GM12878 (cell line): ENCODE results near the gene STEAP1B. TPM values are rescaled to one million over a fixed set of nuclear protein-coding genes. Genes with fewer than 3 reads are reported as not detected.

ENCODE experiments used
- ATAC-seq: fragments of 200-7000 bp; cut with Tn5 transposase; 3 replicates; pipeline ENCODE4 v1.9.1; 2020; ENCODE audit warnings: mild to moderate bottlenecking, moderate library complexity
- BruUV-seq: library from RNA; stranded (reverse); fragments of 400-500 nt; replicated peaks from 2 replicates; lab custom pipeline; 2021; lab: Mats Ljungman, UMichigan
- CTCF ChIA-PET: fragments of 300-600 bp; sonication (Branson Sonifier 250); formaldehyde crosslinking; extraction: SDS; loops from one replicate; lab custom pipeline; 2021; ENCODE audit warnings: inconsistent platforms; lab: Yijun Ruan, JAX
- POLR2A ChIA-PET: fragments of 350-600 bp; formaldehyde crosslinking; extraction: SDS; loops from one replicate; lab custom pipeline; 2021; ENCODE audit warnings: inconsistent platforms; lab: Charles Lee
- RAD21 ChIA-PET: fragments of 300-600 bp; sonication (Branson Sonifier 250); formaldehyde crosslinking; loops from one replicate; lab custom pipeline; 2023; ENCODE audit warnings: antibody characterized with exemption; ENCODE audit not compliant: unreplicated experiment; lab: Charles Lee
- SMC1A ChIA-PET: fragments of 300-600 bp; sonication (Branson Sonifier 250); formaldehyde crosslinking; loops from one replicate; lab custom pipeline; 2023; ENCODE audit not compliant: unreplicated experiment, uncharacterized antibody; lab: Charles Lee
- DNase-seq: peaks from one replicate; pipeline ENCODE4 v3.0.0-alpha.2; 2011; ENCODE audit warnings: low read depth, low spot score
- FAIRE-seq: peaks from 3 replicates; lab custom pipeline; 2011; peaks lifted over from hg19 to GRCh38; lab: Jason Lieb, UNC
- H2AFZ ChIP-seq: 2 replicates; pipeline ENCODE4 v1.6.0; 2011; ENCODE audit warnings: low read depth, low read length, control low read depth; ENCODE audit not compliant: control insufficient read depth
- H3K27ac ChIP-seq: 2 replicates; pipeline ENCODE4 v1.5.1; 2011; ENCODE audit warnings: control low read depth; ENCODE audit not compliant: control insufficient read depth, insufficient read depth
- H3K27me3 ChIP-seq, 2 experiments: replicated peaks in 1 of 2; 2 replicates each; pipeline versions ENCODE4 v1.6.0 to v1.6.1; 2011; ENCODE audit warnings: low read length in 1 of 2; ENCODE audit not compliant: control insufficient read depth in 2 of 2, insufficient read depth in 2 of 2
- H3K36me3 ChIP-seq, 2 experiments: 2 replicates each; pipeline ENCODE4 v1.5.1; 2011; ENCODE audit warnings: low read length in 1 of 2; ENCODE audit not compliant: control insufficient read depth in 2 of 2, insufficient read depth in 2 of 2
- H3K4me1 ChIP-seq: 2 replicates; pipeline ENCODE4 v1.6.1; 2011; ENCODE audit warnings: mild to moderate bottlenecking, low read length, moderate library complexity, mixed read lengths; ENCODE audit not compliant: control insufficient read depth, insufficient read depth
- H3K4me2 ChIP-seq: 2 replicates; pipeline ENCODE4 v1.6.0; 2011; ENCODE audit warnings: control low read depth; ENCODE audit not compliant: control insufficient read depth, insufficient read depth
- H3K4me3 ChIP-seq: fragments of 200-600 bp; sonication (generic); 2 replicates; pipeline ENCODE4 v1.5.1; 2016
- H3K79me2 ChIP-seq: 2 replicates; pipeline ENCODE4 v1.6.0; 2011; ENCODE audit warnings: low read length; ENCODE audit not compliant: control insufficient read depth, insufficient read depth
- H3K9ac ChIP-seq: 2 replicates; pipeline ENCODE4 v1.8.0; 2011; ENCODE audit warnings: low read length, control low read depth, mixed read lengths; ENCODE audit not compliant: control insufficient read depth, insufficient read depth
- H3K9me3 ChIP-seq: replicated peaks from 3 replicates; pipeline ENCODE4 v1.5.1; 2011; ENCODE audit warnings: mild to moderate bottlenecking, low read length; ENCODE audit not compliant: control insufficient read depth, insufficient read depth
- H4K20me1 ChIP-seq: 2 replicates; pipeline ENCODE4 v1.6.0; 2011; ENCODE audit not compliant: control insufficient read depth, insufficient read depth
- BCL11A ChIP-seq: IDR thresholded peaks from 2 replicates; pipeline ENCODE4 v1.6.1; 2011; ENCODE audit warnings: low read depth, low read length
- PAX8 ChIP-seq: fragments of 450-650 bp; IDR thresholded peaks from 2 replicates; pipeline ENCODE4 v1.6.1; 2017; ENCODE audit warnings: mild to moderate bottlenecking, moderate library complexity
- POLR2AphosphoS5 ChIP-seq: IDR thresholded peaks from 2 replicates; pipeline ENCODE4 v1.6.1; 2011; ENCODE audit warnings: mild to moderate bottlenecking, low read length, inconsistent platforms
- RFX5 ChIP-seq: IDR thresholded peaks from 2 replicates; pipeline ENCODE4 v1.6.1; 2011; ENCODE audit warnings: low read depth, low read length, improper control_type of control experiment
- SIX5 ChIP-seq: IDR thresholded peaks from 2 replicates; pipeline ENCODE4 v1.6.1; 2011; ENCODE audit warnings: mild to moderate bottlenecking, low read depth, low read length, moderate library complexity; ENCODE audit not compliant: severe bottlenecking
- STAT1 ChIP-seq: fragments of 450-650 bp; conservative IDR thresholded peaks from 2 replicates; pipeline ENCODE4 v1.6.1; 2014; ENCODE audit warnings: antibody characterized with exemption, mild to moderate bottlenecking
- TARDBP ChIP-seq: IDR thresholded peaks from 2 replicates; pipeline ENCODE4 v1.6.1; 2016; ENCODE audit warnings: borderline replicate concordance
- ZNF274 ChIP-seq: IDR thresholded peaks from one replicate; pipeline ENCODE4 v1.8.0; 2011; ENCODE audit not compliant: insufficient read length, insufficient read depth
- WGBS: methylation state at CpG from one replicate; pipeline ENCODE4 v1.1.6; 2016; ENCODE audit warnings: low lambda C conversion rate; ENCODE audit not compliant: insufficient replicate concordance, insufficient coverage; ENCODE audit errors: missing lambda C conversion rate; 5-methylcytosine and 5-hydroxymethylcytosine counted together
- in situ Hi-C: fragments of 300-500 bp; cut with MboI; formaldehyde crosslinking; loops from 9 replicates; pipeline ENCODE4 v1.14.3; 2018; ENCODE audit warnings: mixed read lengths
- intact Hi-C: fragments of 100-400 bp; cut with micrococcal nuclease; formaldehyde crosslinking; loops from one replicate; pipeline ENCODE4 v1.14.2; 2022; ENCODE audit not compliant: unreplicated experiment
- polyA plus RNA-seq, 11 experiments: library from polyadenylated mRNA; depleted of rRNA in 4 of 11; unstranded in 6 of 11; stranded (reverse) in 5 of 11; fragments of >200 nt; fragmentation: Nextera tagmentation in 4 of 11; fragmentation: Illumina TruSeq in 1 of 11; extraction: Ambion mirVana in 4 of 11; extraction: Trizol in 1 of 11; gene quantifications; 1 replicate in 1 of 11; 2 replicates in 10 of 11; pipeline versions ENCODE4 v1.2.1 to v1.2.3, GENCODE V29; 2011 to 2016; ENCODE audit warnings: inconsistent platforms in 2 of 11, missing spikeins in 2 of 11, low read depth in 1 of 11
- total RNA-seq, 4 experiments: library from RNA; depleted of rRNA in 3 of 4; stranded (reverse); fragments of >200 nt in 3 of 4; fragmentation: Illumina TruSeq in 1 of 4; extraction: Trizol in 1 of 4; gene quantifications; 2 replicates each; pipeline versions ENCODE4 v1.2.1 to v1.2.3, GENCODE V29; 2013 to 2021
- TF ChIP-seq, protein P1 (sequence below): fragments of 450-650 bp; IDR thresholded peaks from 2 replicates; pipeline ENCODE4 v1.6.1; 2016; ENCODE audit warnings: mild to moderate bottlenecking
- TF ChIP-seq, protein P2 (sequence below): IDR thresholded peaks from 2 replicates; pipeline ENCODE4 v1.6.1; 2012; ENCODE audit warnings: low read depth, low read length, improper control_type of control experiment
- TF ChIP-seq, protein P3 (sequence below): fragments of 450-650 bp; IDR thresholded peaks from 2 replicates; pipeline ENCODE4 v1.6.1; 2017; ENCODE audit warnings: mild to moderate bottlenecking, moderate library complexity
- TF ChIP-seq, protein P4 (sequence below): IDR thresholded peaks from 2 replicates; pipeline ENCODE4 v1.6.1; 2012; ENCODE audit warnings: improper control_type of control experiment, low read depth, low read length; ENCODE audit not compliant: insufficient replicate concordance

The STEAP1B gene
- total and polyA plus RNA-seq, 10 of the 15 experiments (the other 5 are each of a cell fraction or from before 2014, with no cell fraction given): 0.14 TPM; not detected in 9

DNA sequence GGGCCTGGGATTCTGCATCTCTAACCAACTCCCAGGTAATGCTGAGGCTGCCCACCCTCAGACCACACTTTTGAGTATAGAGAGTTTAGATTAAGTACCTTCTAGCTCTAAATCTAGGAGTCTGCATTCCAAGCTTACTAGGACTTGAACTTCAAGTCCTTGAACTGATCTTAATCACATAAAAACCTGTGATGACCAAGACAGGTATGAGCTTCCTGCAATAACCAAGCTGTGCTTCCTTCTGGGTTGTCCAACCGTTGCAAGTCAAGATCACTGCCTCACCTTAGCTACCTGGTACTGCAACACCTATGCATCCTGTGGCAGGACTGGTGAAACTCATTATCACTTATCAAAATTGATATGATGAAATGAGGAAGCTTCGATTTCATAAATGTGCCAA is 110.1 kb downstream of the STEAP1B start (continued):
- TF ChIP-seq, protein P1, sequence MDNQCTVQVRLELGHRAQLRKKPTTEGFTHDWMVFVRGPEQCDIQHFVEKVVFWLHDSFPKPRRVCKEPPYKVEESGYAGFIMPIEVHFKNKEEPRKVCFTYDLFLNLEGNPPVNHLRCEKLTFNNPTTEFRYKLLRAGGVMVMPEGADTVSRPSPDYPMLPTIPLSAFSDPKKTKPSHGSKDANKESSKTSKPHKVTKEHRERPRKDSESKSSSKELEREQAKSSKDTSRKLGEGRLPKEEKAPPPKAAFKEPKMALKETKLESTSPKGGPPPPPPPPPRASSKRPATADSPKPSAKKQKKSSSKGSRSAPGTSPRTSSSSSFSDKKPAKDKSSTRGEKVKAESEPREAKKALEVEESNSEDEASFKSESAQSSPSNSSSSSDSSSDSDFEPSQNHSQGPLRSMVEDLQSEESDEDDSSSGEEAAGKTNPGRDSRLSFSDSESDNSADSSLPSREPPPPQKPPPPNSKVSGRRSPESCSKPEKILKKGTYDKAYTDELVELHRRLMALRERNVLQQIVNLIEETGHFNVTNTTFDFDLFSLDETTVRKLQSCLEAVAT: no peak
- TF ChIP-seq, all 136 proteins: peak for 0

DNA sequence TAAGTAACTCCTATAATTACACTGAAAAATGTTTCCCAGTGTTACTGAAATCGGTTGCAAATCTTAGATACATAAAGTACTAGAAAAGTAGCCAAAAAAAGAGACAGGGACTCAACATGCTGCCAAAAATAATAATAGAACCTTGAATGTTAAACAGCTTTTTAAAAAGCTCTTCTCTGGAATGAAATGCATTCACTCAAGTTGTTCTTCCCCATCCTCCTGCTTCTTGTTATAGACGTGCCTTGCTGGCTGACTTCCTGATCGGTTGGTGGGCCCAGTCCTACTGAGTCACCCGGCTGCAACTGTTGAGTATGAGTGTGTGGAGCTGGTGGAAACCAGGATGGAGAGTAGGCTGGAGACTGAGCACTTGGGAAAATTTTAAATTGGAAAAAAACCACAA is 112.4 kb downstream of the STEAP1B start:
- Histone ChIP-seq H3K9ac (no peak overlapping the region), H3K4me1 (peaks cover 32% of the 10 kb centered on the region), H3K9me3 (peaks cover 3% of the 10 kb centered on the region; the same call in 1 of the 3 replicates), H3K4me2 (no peak overlapping the region), H3K27ac (no peak overlapping the region), H3K79me2 (no peaks in the 10 kb centered on the region), H4K20me1 (no peaks in the 10 kb centered on the region), H3K4me3 (no peak overlapping the region), H2AFZ (no peak overlapping the region), H3K27me3 (no peaks in the 10 kb centered on the region), H3K36me3 (no peaks in the 10 kb centered on the region)
- no TSS peak for BruUV-seq
- ATAC-seq (no peak), DNase-seq (no peak), FAIRE-seq (no peak)
- in situ Hi-C loops (no loop called here), intact Hi-C loops (no loop called here)
- CTCF ChIA-PET: no interaction called here
- SMC1A ChIA-PET: interaction anchor here (1.1 kb wide), 1 partner anchor 57 kb away, joined by 4 read pairs; no protein-coding TSS in a partner anchor
- RAD21 ChIA-PET: no interaction called here
- 23% methylated on average over 4 of the region's 4 CpGs for WGBS
- POLR2A ChIA-PET: no interaction called here
- TF ChIP-seq STAT1: no peak
- no peak for TF ChIP-seq SIX5
- TF ChIP-seq TARDBP: no peak
- no peak for TF ChIP-seq BCL11A
- TF ChIP-seq PAX8: no peak
- TF ChIP-seq, protein P2, sequence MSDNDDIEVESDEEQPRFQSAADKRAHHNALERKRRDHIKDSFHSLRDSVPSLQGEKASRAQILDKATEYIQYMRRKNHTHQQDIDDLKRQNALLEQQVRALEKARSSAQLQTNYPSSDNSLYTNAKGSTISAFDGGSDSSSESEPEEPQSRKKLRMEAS: no peak
- TF ChIP-seq, protein P3, sequence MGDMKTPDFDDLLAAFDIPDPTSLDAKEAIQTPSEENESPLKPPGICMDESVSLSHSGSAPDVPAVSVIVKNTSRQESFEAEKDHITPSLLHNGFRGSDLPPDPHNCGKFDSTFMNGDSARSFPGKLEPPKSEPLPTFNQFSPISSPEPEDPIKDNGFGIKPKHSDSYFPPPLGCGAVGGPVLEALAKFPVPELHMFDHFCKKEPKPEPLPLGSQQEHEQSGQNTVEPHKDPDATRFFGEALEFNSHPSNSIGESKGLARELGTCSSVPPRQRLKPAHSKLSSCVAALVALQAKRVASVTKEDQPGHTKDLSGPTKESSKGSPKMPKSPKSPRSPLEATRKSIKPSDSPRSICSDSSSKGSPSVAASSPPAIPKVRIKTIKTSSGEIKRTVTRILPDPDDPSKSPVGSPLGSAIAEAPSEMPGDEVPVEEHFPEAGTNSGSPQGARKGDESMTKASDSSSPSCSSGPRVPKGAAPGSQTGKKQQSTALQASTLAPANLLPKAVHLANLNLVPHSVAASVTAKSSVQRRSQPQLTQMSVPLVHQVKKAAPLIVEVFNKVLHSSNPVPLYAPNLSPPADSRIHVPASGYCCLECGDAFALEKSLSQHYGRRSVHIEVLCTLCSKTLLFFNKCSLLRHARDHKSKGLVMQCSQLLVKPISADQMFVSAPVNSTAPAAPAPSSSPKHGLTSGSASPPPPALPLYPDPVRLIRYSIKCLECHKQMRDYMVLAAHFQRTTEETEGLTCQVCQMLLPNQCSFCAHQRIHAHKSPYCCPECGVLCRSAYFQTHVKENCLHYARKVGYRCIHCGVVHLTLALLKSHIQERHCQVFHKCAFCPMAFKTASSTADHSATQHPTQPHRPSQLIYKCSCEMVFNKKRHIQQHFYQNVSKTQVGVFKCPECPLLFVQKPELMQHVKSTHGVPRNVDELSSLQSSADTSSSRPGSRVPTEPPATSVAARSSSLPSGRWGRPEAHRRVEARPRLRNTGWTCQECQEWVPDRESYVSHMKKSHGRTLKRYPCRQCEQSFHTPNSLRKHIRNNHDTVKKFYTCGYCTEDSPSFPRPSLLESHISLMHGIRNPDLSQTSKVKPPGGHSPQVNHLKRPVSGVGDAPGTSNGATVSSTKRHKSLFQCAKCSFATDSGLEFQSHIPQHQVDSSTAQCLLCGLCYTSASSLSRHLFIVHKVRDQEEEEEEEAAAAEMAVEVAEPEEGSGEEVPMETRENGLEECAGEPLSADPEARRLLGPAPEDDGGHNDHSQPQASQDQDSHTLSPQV: no peak
- no peak for TF ChIP-seq POLR2AphosphoS5
- TF ChIP-seq, protein P4, sequence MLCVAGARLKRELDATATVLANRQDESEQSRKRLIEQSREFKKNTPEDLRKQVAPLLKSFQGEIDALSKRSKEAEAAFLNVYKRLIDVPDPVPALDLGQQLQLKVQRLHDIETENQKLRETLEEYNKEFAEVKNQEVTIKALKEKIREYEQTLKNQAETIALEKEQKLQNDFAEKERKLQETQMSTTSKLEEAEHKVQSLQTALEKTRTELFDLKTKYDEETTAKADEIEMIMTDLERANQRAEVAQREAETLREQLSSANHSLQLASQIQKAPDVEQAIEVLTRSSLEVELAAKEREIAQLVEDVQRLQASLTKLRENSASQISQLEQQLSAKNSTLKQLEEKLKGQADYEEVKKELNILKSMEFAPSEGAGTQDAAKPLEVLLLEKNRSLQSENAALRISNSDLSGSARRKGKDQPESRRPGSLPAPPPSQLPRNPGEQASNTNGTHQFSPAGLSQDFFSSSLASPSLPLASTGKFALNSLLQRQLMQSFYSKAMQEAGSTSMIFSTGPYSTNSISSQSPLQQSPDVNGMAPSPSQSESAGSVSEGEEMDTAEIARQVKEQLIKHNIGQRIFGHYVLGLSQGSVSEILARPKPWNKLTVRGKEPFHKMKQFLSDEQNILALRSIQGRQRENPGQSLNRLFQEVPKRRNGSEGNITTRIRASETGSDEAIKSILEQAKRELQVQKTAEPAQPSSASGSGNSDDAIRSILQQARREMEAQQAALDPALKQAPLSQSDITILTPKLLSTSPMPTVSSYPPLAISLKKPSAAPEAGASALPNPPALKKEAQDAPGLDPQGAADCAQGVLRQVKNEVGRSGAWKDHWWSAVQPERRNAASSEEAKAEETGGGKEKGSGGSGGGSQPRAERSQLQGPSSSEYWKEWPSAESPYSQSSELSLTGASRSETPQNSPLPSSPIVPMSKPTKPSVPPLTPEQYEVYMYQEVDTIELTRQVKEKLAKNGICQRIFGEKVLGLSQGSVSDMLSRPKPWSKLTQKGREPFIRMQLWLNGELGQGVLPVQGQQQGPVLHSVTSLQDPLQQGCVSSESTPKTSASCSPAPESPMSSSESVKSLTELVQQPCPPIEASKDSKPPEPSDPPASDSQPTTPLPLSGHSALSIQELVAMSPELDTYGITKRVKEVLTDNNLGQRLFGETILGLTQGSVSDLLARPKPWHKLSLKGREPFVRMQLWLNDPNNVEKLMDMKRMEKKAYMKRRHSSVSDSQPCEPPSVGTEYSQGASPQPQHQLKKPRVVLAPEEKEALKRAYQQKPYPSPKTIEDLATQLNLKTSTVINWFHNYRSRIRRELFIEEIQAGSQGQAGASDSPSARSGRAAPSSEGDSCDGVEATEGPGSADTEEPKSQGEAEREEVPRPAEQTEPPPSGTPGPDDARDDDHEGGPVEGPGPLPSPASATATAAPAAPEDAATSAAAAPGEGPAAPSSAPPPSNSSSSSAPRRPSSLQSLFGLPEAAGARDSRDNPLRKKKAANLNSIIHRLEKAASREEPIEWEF: no peak
- no peak for TF ChIP-seq ZNF274
- no peak for TF ChIP-seq RFX5
